ENCODE results near the gene SURF2. TPM values are rescaled to one million over a fixed set of nuclear protein-coding genes. Genes with fewer than 3 reads are reported as not detected.
"Not testable (repeated sequence)": the region's sequence is repeated elsewhere in the genome, so short reads cannot be mapped to it uniquely, and the experiment has no call there.

SURF2 gene
- total RNA-seq, 1 donor from 2014 or later = 10.5 TPM

DNA sequence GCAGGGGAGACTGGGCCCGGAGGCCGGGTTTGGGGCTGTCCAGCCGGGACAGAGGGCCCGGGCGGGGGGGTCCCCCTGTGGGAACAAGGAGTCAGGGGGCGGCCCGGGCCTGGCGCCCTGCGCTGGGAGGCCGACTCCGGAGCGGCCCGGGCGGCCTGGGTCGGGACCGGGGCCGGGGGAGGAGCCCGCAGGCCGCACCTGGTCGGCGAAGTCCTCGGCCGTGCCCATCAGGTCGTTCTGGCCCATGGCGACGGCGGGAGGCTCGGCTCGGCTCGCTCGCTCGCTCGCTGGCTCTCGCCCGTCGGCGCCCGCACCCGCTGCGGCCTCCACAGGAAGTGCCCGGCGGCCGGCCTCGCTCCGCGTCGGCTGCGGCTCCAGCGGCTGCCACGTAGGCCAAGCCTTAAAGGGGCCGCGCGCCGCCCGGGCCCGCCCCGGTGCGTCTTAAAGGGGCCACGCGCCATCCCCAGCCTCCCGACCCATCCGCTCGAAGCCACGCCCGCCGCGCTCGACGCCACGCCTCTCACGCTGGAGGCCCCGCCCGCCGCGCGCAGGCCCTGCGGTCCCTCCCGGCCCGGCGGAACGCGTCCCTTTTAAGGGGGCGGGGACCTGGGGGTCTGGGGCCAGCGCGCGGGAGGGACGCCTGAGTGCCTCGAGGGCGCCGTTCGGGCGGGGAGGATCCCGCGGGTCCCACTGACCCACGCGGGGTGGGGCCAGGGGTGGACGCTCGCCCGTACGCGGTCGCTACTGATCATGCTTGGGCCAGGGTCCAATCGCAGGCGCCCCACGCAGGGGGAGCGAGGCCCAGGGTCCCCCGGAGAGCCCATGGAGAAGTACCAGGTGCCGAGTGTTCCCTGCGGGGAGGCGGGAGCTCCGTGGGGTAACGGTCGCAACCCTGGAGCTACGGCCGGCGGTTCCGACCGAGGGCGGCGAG lies 19.6 kb downstream of the SURF2 start, which contains the start of the genes STKLD1 and SURF4:
TSS of gene STKLD1 (plus strand) at position 643 of the 931 bp plus-strand sequence. CDS start at position 751, 108 bp downstream.
TSS of gene SURF4 (minus strand) at position 337 of the 931 bp plus-strand sequence. CDS start at position 246, 91 bp downstream.
- DNase-seq (ENCODE audit: low read depth in 2 of 2) = peak; percentile 98

DNA sequence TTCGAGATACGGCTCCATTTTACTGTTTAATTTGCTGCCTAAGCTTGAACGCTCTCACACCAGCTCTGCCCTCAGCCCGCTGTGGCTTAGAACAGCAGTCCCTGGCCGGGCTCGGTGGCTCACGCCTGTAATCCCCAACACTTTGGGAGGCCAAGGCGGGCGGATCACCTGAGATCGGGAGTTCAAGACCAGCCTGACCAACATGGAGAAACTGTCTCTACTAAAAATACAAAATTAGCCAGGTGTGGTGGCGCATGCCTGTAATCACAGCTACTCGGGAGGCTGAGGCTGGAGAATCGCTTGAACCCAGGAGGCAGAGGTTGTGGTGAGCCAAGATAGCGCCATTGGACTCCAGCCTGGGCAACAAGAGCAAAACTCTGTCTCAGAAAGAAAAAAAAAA lies 20.9 kb downstream of the SURF2 start:
- not testable (repeated sequence) for DNase-seq (ENCODE audit: low read depth in 2 of 2)

DNA sequence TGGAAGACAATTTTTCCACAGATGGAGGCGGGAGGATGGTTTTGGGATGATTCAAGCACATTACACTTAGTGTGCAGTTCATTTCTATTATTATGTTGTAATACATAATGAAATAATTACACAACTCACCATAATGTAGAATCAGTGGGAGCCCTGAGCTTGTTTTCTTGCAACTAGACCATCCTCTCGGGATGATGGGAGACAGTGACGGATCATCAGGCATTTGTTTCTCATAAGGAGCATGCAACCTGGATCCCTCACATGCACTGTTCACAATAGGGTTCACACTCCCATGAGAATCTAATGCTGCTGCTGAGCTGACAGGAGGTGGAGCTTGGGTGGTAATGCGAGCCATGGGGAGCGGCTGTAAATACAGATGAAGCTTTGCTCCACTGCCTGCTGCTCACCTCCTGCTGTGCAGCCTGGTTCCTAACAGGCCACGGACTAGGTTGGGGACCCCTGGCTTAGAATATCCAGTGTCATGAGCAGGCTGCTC lies 21.4 kb downstream of the SURF2 start:
- no peak for DNase-seq (ENCODE audit: low read depth in 2 of 2)

DNA sequence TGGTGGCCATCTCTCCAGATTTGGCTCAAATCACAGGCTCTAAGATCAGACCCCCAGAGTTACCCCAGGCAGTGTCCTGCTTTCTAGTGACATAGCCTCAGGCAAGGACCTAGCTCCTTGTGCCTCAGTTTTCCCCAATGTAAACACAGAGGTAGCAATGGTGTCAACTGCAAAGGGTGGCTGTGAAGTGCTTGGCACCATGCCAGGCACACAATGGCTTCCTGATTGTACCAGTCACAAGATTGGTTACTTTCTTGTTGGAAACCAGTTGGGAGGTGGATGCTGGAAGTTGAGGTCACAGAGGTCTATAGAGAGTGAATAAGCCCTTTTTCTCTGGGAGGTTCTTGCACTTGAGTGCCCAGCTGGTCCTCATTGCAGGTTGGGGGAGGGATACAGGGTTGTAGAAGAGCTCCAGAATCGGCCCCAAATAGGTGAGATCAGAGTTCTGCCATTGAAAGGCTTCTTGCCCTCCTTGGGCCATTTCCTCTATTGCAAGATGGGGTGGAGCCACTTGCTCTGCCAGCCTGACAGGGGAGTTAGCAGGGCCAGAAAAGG lies 22.1 kb downstream of the SURF2 start:
- no peak for DNase-seq (ENCODE audit: low read depth in 2 of 2)

DNA sequence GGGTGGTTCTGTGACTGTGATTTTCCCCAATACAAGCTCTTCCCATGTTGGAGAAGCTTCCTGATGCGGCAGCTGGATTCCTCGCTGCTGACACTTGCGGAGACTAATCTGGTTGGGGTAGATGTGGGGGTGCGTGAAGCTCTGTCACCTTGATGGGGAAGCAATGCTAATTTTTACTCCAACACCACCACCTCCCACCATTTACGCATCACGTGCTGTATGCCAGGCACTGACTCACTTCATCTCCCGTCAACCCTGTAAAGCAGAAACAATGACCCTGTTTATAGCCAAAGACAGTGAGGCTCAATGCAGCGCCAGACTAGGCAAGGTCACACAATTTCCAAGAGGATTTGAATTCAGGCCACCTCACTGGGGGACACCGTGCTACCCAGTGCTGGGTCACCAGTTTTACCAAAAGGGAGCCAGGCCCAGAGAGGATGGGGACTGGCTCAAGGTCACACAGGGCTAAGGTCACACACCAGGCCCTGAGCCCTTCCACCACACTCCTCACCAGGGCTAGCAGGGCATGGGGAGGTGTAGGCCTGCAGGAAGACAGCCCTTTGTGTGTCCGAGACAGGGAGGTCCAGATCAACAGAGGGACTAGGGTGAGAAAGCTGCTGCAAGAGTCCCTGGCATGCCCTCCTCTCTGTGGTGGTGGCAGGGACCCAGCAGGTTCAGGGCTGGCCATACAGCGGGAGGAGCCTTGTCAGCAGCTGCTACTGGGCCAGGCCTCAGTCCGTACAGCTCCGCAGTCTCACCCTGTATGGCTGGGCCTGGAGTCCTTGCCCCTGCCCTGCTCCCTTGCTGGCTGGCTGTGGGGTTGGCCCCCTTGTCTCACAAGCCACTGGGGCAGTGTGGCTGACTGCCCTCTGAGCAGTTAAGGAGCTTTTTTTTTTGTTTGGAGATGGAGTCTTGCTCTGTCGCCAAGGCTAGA lies 23.1 kb downstream of the SURF2 start:
- DNase-seq (ENCODE audit: low read depth in 2 of 2) = no peak

DNA sequence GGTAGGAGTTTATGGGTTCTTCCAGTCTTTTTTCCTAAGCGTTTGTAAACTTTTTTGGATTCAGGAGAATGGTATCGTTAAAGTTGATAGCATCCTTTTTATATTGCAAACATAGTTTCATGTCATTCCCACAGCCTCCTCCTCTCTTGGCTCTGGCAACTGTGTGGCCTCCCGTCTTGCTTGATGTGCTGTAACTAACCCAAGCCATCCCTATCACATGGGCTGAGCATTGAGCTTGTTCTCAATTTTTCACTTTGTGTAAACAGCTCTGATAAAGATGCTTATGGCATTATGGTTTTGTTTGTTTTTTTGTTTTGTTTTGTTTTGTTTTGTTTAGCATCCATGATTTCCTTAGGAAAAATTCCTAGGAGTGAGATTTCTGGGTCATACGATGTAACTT lies 24.4 kb downstream of the SURF2 start:
- DNase-seq (ENCODE audit: low read depth in 2 of 2) = no peak

DNA sequence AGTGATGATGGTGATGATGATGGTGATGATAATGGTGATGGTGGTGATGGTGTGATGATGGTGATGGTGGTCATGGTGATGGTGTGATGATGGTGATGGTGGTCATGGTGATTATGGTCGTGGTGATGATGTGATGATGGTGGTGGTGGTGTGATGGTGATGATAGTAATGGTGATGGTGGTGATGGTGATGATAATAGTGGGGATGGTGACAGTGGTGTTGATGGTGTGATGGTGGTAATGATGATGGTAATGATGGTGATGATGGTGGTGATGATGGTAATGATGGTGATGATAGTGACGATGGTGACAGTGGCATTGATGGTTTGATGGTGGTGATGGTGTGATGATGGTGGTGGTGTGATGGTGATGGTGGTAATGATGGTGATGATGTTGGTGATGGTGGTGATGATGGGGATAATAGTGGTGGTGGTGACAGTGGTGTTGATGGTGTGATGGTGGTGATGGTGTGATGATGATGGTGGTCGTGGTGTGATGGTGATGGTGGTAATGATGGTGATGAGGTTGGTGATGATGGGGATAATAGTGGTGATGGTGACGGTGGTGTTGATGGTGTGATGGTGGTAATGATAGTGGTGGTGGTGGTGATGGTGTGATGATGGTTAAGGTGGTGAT lies 26.3 kb downstream of the SURF2 start:
- no peak for DNase-seq (ENCODE audit: low read depth in 2 of 2)

DNA sequence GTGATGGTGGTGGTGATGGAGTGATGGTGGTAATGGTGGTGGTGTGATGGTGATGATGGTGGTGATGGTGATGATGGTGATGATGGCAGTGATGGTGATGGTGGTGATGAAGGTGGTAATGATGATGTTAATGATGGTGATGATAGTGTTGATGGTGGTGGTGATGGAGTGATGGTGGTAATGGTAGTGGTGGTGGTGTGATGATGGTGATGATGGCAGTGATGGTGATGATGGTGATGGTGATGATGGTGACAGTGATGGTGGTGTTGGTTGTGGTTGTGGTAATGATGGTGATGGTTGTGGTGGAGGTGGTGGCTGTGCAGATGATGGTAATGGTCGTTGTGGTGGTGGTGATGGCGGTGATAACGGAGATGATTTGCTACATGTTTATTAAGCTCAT lies 27.1 kb downstream of the SURF2 start:
- DNase-seq (ENCODE audit: low read depth in 2 of 2) = no peak

DNA sequence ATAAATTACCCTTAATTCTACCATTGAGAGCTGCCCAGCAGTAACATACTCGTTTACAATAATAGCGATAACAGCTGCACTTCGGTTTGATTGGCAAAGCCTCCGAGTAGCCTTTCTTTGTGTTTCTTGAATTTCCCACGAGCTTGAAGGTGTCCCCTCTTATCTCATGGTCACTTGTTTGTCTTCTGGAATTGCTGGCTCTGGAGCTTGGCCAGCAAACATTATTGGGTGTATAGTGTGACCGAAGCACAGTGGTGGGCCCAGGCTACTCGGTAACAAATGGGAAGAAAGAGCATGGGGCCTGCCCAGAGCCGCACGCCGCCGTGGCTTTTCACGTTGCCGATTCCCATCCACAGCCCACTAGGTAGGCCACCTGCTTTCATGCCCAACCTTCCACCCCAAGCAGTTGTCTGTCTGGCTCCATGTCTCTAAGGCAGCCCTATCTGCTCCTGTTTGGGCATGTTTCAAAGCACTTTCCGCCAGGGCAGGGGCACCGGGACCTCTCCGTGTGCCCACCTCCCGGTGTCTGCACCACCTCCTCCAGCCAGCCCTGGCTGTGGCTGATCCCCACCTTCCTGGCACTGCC lies 28.5 kb downstream of the SURF2 start:
- no peak for DNase-seq (ENCODE audit: low read depth in 2 of 2)

DNA sequence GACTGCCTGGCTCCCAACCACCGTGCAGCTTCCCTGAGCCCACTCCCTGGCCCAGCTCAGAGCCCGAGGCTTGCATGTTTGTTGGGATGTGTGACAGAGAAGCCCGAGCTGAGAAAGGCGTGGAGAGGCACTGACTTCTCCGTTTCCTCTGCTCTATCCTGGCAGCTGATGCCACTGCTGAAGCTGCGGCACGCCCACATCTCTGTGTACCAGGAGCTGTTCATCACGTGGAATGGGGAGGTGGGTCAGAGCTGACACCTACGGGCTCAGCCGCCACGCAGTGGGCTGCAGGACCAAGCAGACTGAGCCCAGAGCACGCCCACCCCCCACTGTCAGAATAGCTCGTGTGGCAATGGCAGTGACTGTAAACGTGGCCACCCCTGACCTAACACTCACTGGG lies 29.1 kb downstream of the SURF2 start:
- no peak for DNase-seq (ENCODE audit: low read depth in 2 of 2)

DNA sequence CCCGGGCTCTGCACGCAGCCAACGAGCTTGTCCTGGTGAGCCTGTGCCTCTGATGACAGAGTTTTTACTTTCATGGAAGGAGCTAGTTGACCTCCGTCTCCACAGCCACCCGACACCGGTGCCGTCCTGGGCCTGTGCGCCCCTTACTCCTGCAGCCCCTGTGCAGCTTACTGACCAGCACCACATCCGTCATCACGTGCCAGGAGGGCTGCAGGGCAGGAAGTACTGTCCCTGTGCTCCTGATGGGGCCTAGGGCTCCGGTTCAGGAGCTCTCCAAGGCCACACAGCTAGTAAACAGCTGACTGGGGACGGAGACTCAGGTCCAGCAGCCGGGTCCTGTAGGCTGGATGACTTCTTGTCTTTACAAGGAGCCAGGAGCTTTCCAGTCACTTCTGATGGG lies 30.0 kb downstream of the SURF2 start:
- no peak for DNase-seq (ENCODE audit: low read depth in 2 of 2)

DNA sequence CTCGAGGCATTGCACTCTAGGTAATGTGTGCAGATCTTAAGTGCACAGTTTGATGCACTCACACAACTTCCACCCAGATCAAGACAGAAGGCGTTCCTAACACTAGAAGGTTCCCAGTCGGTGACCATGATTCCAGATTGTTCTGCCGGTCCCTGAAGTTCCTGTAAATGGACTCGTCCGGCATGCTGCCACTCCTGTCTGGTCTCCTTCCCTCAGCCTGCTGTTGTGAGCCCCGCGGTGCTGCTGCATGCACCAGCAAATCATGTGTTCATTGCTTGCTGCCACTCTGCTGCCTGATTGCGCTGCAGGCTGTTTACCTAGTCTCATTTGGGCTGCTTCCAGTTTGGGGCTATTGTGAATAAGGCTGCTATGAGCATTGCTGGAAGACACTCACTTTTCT lies 31.3 kb downstream of the SURF2 start:
- no peak for DNase-seq (ENCODE audit: low read depth in 2 of 2)

DNA sequence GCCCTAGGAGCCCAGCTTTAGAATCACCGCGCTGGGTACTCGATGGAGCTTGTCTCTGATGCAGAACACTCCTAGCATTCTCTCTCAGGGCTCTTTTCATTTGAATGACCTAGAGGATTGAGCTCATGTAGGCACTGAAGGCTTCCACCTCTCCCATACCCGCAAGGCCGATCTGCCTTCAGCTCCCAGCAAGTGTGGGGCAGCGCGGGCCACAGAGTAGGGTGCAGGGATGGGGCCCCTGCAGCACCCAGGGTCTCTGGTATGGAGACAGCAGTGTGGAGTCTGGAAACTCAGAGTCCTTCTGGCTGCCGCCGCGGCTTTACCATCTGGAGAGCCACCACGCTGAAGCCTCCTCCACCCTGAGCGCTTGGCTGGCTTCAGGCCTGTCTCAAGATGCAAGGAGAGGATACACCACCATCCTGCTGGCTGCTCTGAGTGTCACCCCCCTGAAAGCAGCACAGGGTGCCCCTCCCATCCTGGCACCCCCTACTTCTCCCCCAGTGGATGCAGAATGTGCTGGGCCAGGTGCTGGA lies 32.7 kb downstream of the SURF2 start:
- DNase-seq (ENCODE audit: low read depth in 2 of 2) = no peak

DNA sequence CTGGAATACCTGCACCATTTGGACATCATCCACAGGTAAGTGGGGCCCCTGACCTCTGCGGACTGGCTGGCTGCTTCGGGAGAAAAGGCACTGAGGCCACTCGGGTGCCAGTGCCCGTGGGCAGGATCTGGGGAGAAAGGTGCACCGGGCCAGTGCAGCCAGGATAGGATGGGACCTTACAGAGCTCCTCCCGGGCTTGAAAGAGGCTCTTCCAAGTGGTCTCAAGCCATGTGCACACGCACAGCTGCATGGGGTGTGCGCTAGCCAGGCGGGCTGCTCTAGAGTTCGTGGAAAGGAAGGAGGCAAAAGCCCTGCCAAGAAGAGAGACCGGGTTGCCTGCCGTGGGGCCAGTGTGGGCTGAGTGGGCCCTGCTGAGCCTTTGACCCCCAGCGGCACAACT lies 33.2 kb downstream of the SURF2 start:
- DNase-seq (ENCODE audit: low read depth in 2 of 2) = no peak

DNA sequence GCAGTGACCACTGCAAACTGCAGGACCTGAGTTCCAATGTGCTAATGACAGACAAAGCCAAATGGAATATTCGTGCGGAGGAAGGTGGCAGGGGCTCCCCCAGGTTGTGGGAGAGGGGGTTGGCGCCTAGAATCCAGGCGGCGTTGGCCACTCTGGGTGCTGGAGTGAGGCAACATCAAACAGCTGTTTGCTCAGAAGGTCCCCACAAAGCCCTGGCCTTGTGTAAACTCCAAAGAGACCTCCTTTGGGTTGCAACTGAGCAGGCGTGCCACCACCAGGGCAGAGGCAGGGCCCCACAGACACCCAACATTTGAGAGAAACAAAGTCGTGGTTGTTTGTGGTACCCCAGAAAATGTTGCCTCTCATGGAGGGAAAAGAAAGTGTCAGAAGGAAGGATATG lies 34.4 kb downstream of the SURF2 start:
- no peak for DNase-seq (ENCODE audit: low read depth in 2 of 2)

DNA sequence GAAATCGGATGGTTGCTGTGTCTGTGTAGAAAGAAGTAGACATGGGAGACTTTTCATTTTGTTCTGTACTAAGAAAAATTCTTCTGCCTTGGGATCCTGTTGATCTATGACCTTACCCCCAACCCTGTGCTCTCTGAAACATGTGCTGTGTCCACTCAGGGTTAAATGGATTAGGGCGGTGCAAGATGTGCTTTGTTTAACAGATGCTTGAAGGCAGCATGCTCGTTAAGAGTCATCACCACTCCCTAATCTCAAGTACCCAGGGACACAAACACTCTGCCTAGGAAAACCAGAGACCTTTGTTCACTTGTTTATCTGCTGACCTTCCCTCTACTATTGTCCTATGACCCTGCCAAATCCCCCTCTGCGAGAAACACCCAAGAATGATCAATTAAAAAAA lies 35.1 kb downstream of the SURF2 start:
- DNase-seq (ENCODE audit: low read depth in 2 of 2) = not testable (repeated sequence)

DNA sequence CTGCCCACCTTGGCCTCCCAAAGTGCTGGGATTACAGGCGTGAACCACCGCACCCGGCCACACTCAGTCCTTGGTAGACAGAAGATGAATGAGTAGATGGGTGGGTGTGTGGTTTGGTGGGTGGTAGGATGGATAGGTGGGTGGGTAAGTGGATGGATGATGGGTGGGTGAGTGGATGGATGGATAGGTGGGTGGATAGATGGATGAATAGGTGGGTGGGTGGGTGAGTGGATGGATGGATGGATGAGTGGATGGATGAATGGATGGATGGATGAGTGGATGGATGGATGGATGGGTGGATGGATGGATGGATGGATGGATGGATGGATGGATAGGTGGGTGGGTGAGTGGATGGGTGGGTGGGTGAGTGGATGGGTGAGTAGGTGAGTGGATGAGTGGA lies 36.0 kb downstream of the SURF2 start:
- DNase-seq (ENCODE audit: low read depth in 2 of 2) = not testable (repeated sequence)

DNA sequence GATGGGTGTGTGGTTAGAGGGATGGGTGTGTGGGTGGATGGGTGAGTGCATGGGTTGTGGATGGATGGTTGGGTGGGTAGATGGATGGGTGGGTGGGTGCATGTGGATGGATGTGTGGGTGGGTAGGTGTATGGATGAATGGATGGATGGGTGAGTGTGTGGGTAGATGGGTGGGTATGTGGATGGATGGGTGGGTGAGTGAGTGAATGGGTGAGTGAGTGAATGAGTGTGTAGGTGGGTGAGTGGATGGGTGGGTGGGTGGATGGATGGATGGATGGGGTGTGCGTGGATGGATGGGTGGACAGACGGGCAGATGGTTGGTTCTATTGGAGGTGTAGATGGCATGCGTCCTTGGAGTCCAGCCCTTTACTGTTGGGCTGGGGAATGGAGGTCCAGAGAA lies 37.0 kb downstream of the SURF2 start:
- no peak for DNase-seq (ENCODE audit: low read depth in 2 of 2)

DNA sequence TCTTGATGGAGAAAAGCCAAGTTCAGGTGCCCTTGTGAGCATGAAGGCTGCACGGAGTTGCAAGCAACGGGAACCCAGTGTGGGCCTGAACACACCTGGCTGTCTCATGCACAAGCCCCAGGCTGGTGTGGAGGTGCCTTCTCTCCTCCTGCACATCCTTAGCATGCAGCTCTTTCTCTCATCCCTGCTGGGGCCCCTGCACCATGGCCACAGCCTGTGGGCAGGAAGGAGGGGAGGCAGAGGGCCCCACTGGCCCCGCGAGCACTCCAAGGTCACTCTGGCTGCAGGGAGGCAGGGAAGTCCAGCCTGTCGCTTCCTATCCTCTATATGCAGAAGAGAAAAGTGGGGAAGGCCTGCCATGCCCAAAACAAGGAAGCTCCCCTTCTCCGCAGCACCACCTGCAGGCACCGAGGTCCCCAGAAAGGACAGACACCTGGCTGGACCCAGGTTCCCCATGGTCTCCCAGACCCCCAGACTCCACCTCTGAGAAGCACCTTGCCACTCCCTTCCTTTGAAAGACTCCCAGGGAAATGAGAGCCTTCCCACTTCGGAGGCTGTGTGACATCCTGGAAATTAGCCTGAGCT lies 38.4 kb downstream of the SURF2 start:
- no peak for DNase-seq (ENCODE audit: low read depth in 2 of 2)

DNA sequence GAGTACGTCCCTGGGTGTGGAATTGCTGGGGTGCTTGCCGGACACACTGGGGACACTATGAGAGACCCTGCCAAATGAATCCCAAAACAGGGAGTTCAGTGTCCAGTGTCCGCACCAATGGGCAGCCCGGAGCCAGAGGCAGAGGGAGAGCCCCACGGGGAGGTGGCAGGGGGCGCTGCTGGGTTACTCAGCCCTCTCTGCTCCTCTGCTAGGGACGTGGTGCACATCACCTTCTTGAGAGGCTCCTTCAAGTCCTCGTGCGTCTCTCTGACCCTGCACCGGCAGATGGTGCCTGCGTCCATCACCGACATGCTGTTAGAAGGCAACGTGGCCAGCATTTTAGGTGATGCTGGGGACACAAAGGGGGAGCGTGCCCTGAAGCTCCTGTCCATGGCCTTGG lies 40.6 kb downstream of the SURF2 start:
- peak in 1 of 2 donors; percentile 32 for DNase-seq (ENCODE audit: low read depth in 2 of 2)

All from lung microvascular endothelial cell (primary cell).